CD4-positive, alpha-beta T cell treated with Interferon alpha-2 for 1 hour (primary cell): ENCODE measurements around the gene DDOST.

ENCODE experiments used
- DNase-seq, 2 donors: peaks; one replicate each; pipeline ENCODE4 v3.0.0-alpha.2; 2020 to 2022

The DDOST gene

DNA sequence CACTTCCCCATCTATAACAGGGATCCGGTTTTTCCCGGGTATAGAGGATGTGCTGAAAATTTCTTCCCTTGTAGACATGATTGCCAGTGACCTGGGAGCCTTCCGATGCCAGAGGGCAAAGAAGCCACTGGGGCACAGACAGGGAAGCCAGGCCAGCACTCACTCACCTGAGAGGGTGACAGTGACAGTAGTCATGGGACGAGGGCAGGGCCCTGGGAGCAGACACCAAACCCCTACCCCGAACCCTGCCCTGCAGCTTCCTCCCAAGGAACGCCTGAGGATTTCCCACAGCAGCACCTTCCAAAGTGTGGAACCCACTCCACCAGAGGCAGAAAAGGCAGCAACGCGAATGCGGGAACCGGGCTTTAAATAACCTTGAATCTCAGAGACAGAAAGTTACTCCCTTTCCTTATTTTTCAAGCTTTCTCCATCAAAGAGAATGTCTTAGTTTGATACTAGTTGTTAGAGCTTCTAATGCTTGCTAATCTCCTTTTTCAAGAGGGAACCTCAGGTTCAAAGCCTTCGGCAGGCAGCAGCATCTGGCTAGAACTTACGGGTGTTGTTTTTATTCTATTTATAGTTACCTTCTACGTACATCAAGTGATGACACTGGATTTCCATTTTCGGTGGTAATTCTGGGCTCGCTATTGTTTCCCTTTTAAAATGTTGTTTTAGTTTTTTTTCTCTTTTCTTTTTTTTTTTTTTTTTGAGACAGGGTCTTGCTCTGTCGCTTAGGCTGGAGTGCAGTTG is 2.8 kb downstream of the DDOST start:
- DNase-seq = no peak

DNA sequence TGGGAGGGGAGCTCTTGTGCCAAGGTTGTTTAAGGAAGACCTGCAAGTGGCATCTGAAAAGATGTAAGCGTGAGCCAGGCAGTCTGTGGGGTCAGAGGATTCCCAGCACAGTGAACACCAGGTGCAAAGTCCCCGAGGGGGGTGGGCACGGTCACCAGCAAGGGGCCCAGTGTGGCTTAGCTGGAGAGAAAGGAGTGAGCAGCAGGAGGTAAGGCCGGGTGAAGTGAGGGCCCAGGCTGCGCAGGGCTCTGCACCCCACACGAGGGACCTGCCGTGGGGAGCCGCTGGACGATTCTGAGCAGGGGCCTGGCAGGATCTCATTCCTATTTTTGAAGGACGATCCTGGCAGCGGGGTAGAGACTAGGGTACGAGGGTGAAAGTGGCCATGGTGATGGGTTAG is 4.1 kb downstream of the DDOST start:
- no peak for DNase-seq

DNA sequence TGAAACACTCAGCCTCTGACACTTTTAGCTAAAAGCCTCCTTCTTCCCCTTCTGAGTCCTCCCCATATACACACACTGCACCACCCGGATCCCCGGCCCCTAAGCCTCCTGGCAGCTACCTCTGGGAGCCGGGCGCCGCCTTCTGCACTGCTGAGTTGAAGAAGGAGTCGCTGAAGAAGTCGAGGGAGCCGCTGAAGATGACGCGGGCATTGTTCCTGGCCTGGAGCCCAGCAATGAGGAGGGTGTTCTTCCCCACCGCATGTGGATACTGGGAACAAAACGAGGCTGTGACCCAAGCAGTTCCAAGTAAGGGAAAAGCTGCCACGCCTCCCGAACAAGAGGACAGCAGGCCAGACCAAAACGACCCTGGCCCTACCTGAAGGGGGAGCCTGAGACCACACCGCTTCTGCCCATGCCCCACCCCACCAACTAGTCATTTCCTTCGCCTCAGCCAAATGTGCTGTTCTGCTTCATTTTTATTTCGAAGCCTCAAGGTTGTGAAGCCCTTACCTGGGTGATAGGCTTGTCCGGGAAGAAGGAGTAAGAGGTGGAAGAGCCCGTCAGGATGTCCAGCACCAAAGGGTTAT is 7.0 kb downstream of the DDOST start:
- no peak for DNase-seq

DNA sequence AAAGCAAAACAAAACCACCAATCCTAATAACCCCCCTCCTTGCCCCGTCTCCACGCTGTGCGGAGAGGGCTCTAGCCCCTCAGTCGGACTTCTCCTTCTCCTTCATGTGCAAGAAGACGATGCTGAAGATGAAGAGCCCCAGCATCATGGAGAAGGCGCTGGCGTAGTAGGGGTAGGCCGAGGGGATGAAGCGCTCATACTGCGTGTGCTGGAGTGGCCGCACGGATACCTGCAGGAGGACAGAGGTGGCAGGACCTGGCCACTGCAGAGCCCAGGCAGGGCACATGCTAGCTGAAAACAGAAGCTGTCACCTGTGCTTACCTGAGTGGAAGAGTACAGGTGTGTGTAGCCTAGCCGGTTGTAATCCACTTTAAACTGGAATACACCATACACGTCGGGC is 8.9 kb downstream of the DDOST start:
- DNase-seq = no peak

DNA sequence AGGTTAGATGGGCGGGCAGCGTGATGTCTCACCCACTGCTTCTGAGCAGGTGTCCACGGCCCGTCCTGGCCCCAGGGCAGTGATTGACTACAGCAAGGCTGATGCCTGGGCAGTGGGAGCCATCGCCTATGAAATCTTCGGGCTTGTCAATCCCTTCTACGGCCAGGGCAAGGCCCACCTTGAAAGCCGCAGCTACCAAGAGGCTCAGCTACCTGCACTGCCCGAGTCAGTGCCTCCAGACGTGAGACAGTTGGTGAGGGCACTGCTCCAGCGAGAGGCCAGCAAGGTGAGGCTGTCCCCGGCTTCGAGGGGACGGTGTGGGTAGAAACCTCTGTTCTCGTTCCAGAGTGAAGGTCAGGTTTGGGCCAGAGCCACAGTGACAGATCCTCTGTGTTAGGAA is 12.2 kb downstream of the DDOST start:
- DNase-seq = no peak

DNA sequence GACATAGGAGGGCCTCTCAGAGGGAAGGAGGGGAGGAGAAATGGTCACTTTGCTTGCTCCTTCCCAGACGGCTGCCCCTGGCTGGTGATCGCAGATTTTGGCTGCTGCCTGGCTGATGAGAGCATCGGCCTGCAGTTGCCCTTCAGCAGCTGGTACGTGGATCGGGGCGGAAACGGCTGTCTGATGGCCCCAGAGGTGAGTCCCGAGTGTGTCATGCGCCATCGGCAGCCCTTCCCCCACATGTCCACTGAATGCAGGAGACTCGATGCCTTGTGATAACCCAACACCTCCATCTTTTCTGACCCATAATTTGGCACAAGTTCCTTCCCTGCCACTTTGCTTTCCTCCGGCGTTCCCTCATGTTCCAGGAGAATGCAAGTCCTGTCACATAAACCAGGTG is 12.7 kb downstream of the DDOST start:
- DNase-seq = no peak

DNA sequence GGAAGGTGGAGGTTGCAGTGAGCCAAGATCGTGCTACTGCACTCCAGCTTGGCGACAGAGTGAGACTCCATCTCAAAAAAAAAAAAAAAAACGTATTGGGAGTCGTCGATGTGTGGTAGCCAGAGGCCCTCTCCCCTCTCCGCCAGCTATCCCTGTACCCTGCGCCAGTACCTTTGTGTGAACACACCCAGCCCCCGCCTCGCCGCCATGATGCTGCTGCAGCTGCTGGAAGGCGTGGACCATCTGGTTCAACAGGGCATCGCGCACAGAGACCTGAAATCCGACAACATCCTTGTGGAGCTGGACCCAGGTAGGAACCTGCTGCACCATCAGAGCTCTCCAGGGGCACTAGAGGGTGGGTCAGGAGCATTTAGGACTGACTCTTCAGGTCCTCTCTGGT is 15.8 kb downstream of the DDOST start:
- DNase-seq = no peak

DNA sequence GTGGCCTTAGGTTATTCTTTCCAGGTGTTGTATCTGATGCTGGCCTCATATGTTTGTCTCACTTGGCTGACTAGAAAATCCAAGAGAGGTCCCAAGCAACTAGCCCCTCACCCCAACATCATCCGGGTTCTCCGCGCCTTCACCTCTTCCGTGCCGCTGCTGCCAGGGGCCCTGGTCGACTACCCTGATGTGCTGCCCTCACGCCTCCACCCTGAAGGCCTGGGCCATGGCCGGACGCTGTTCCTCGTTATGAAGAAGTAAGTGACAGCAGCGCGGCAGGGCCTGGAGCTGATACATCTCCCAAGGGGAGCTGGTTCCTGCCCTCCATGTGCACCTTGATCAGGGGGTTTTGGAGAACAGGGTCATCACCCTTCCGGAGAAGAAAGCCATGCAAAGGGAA is 16.8 kb downstream of the DDOST start:
- DNase-seq = no peak

DNA sequence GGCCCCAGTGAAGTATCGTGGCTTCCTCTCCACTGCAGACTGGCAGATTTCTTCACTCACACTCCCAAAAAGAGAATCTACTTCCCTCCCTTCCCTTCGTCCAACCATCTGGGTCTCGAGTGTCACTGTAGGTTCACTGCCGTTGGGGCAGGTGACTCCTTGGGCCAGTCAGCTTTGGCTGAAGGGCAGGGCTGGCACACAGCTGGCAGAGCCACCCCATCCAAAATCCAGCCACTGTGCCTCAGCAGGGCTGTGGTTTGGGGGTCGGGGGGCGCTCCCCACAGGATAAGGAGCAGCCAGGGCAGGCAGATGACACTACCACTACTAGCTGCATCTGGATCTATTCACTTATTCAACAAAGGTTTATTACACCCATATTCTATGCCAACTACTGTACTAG is 18.1 kb downstream of the DDOST start:
- DNase-seq = no peak

DNA sequence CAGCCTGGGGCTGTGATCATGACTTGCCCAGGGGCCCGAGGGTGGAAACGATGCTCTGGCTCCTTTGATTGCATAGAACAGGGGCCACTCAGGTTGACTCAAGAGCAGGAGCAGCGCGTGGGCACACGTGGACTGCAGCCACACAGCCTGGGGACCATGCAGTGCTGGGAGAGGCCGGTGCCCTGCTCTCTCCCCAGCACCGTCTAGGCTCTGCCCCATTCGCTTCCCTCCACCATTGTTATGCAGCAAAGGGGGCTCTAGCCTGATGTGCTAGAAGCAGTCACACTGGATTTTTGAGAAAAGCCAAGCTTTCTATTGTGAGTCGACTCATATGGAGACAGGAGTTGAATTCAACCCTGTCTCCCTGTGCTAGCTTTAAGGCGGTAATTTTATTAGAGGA is 19.2 kb downstream of the DDOST start:
- no peak for DNase-seq

DNA sequence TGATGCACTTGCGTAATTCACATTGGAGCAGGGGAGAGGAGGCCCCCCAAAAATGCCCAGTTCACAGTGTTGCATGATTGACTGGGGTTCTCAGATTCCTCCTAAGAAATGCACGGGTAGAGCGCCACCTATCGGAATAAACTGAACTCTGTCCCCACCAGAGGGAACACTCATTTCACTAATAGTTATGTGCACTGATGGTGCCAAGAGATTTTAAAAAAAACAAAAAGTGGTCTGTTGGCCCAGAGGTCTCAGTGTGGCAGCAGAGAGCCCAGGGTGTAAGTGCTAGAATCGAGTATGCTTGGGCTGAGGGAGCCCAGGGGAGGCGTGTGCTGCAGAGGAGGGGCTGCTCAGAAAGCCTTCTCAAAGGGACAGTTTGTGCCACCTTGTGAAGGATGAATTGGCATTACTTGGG is 21.0 kb downstream of the DDOST start:
- peak; percentile 45 to 73 for DNase-seq

DNA sequence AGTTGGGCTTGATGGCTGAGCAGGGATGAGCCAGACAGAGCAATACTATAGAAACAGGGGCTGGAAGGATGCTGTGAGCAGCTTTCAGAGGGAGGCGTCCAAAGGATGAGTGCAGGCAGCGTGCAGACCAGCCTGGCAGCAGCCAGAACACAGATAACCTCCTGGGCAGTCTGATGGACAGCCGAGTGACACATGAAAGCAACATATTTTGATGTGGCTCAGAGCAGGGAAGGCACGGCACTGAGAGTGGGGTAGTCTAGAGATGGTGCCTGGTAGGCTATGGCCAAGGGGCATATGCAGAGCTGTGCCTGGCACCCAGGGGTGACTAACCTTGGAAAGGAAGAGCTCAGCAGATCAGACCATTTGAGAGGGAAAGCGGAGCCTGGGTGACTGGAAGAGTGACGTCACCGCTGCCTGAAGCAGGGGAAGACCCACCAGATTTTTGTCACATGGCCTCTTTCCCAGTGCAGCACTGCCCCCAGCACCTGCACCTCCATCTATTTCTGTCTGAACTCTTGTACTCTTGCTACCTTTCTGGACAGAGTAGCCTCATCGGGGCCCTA is 24.3 kb downstream of the DDOST start:
- DNase-seq = no peak

DNA sequence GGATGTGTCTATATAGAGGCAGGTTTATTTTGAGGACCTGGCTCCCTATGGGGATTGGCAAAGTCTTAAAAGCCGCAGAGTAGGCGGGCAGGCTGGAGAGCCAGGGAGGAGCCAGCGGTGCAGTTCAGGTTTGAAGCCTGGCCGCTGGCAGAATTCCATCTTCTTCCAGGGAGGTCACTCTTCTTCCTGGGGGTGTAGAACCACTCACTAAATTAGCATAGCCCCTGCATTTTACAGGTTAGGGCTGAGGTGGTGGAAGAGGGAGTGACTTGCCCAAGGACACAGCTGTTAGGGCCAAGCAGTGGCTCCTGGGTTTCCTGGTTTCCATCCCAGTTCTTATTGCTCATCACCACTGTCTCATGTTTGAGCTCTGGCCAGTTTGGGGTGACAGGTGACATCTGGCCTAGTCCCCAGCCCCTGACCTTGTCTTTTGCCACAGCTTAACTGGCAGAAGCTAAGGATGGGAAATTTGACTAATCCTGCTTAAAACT is 26.5 kb downstream of the DDOST start:
- peak; percentile 10 to 44 for DNase-seq

DNA sequence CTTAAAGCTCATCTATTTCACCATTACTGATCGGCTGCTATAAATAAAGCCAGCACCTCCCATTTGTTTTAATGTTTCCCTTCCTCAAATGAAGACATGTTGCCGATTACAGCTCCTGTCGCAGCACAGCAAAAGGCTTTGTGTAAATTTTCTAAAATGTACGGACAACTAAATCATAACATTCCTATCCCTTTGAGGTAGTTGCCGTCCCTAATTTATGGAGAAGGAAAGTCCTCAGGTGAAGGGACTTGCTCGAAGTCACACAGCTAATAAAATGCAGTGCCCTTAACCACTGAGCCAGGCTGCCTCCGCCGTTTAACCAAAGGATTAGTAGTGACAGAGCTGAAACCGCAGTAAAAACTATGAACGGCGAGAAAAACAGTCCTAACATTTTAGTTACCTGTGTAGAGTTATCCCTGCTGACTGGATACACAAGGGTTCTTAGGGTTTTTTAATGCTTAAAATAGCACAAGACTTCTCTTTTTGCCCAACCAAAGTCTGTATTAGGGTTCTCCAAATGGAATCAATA is 27.0 kb downstream of the DDOST start:
- DNase-seq = no peak

DNA sequence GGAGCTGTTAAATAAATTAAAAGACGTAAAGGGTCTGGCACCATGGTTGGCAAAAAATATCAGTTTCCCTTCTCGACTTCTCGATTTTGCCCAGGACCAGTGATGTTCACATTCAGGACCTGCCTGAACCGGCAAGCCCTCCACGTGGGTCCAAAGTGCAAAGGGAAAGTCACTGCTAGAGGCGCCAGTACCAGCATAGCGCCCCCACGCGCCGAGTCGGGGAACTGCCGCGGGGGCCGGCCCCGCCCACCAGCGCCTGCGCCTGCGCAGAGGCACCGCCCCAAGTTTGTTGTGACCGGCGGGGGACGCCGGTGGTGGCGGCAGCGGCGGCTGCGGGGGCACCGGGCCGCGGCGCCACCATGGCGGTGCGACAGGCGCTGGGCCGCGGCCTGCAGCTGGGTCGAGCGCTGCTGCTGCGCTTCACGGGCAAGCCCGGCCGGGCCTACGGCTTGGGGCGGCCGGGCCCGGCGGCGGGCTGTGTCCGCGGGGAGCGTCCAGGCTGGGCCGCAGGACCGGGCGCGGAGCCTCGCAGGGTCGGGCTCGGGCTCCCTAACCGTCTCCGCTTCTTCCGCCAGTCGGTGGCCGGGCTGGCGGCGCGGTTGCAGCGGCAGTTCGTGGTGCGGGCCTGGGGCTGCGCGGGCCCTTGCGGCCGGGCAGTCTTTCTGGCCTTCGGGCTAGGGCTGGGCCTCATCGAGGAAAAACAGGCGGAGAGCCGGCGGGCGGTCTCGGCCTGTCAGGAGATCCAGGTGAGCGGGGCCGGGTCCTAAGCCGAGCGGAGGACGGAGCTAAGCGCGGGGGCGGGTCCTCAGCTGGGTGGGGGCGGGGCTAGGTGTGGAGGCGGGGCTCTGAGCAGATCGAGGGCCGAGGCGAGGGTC is 27.7 kb downstream of the DDOST start, which contains the start of gene PINK1:
Gene PINK1, plus strand, starts transcription at position 269 of the 875 bp plus-strand sequence. Its CDS starts 91 bp downstream, at position 360.
- peak; percentile 84 to 92 for DNase-seq

DNA sequence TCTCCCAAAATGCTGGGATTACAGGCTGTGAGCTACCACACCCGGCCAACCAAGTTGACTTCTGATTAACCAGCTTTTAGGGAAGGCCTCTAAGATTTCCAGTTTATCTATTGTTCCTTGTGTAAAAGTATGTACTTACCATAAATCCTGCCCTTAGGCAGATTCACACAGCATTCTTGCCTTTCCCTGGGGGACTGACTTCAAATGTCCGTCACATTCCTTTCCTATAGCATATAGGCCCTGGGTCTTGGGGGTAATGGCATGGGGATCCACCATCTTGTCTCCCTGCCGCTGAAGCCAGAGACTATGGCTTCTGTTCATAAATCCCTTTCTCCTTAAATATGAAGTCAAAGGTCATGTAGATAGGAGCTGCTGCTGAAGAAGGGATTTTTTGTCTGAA is 28.8 kb downstream of the DDOST start:
- no peak for DNase-seq

DNA sequence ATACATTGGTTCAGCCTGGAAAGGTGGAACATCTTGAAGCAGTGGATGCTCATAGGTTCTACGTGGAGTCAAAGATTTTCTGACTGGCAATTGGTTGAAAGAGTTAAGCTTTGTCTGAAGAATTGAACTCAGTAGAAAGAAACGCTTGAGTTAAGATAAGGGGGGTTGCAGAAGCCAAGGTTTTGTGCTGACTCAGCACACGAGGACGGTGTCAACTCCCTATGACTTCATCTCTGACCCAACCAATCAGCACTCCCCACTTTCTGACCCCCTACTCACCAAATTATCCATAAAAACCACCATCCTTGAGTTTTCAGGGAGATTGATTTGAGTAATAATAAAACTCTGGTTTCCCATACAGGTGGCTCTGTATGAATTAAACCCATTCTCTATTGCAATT is 30.4 kb downstream of the DDOST start:
- DNase-seq = no peak

DNA sequence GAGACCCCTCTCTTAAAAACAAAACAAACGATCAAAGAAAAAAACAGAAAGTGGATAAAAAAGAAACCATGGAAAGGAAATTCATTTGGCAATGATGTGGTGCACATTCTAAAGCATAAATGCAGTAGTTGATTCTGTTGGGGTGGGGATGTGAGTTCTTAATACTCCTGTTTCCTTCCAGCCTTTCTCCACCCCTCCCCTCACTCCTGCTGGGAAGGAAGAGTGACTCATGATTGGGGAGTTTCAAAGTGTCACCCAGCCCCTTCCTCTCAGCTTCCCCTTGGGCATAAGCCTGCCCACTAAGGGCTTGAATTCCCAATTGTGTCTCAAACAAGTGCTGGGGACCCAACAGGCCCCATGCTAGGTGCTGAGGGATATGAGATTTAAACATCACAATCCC is 34.6 kb downstream of the DDOST start:
- no peak for DNase-seq

DNA sequence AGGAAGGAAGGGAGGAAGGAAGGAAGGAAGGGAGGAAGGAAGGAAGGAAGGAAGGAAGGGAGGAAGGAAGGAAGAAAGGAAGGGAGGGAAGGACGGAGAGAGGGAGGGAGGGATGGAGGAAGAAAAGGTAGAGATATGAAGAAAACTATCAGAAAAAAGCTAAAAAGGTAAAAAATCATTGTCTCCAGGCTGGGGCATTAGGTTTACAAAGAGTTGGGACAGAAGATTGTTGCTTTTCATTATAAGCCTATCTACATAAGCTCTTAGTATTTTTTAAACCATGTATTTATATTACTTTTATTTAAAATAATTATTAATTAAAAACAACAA is 35.1 kb downstream of the DDOST start:
- DNase-seq = no peak

DNA sequence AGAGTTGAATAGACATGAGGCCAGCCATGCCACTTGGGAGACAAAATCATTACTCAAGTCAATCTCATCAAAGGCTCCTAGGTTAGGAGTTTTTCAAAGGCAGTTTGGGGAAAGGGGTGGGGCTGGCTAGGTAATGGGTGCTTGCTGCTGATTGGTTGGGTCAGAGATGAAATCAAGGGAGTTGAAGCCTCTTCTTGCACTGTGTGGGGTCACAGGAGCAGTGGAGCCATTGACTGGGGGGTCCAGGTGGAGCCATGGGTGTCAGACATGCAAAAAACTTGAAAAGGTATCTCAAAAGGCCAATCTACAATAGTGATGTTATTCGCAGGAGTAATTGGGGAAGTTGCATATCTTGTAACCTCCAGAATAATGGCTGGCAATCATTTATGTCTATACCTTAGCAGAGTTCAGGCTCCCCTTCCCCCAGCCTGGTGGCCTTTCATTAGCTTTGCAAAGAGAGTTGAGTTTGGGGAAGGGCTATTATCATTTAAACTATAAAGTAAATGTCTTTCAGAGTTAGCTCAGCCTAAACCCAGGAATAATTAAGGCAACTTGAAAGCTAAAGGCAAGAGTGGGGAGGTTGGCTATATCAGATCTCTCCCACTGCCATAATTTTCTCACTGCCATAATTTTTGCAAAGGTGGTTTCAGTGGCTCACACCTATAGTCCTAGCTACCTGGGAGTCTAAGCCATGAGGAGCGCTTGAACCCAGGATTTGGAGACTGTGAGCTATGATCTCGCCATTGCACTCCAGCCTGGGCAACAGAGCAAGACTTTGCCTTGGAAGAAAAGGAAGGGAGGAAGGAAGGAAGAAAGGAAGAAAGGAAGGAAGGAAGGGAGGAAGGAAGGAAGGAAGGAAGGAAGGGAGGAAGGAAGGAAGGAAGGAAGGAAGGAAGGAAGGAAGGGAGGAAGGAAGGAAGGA is 35.7 kb downstream of the DDOST start:
- no peak for DNase-seq

DNA sequence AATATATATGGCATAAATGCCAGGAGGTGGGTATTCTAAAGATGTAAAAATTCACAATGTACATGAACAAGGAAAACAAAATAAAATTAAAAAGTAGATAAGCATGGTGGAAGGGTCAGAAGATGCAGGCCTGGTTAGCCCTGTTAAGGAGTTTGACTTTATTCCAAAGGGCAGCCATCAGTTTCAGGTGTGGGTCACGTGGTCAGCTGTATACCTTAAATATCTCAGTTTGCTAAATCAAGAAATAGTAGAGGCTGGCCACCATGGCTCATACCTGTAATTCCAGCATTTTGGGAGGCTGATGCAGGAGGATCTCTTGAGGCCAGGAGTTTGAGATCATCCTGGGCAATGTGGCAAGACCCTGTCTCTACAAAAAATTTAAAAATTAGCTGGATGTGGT is 36.5 kb downstream of the DDOST start:
- no peak for DNase-seq

DNA sequence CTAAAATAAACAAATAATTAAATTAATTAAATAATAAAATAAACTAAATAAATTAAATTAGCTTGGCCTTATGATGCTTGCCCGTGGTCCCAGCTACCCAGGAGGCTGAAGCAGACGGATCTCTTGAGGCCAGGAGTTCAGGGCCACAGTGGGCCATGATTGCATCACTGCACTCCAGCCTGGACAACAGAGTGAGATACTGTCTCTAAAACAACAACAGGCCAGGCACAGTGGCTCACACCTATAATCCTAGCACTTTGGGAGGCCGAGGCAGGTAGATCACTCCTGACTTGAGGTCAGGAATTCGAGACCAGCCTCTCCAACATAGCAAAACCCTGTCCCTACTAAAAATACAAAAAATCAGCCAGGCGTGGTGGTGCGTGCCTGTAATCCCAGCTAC is 40.2 kb downstream of the DDOST start:
- no peak for DNase-seq
